GM12891 (cell line): ENCODE data around the gene SLAIN2.

Source experiments
- PAX5 ChIP-seq: IDR thresholded peaks from 2 replicates; pipeline ENCODE4 v1.6.1; 2011; ENCODE audit warnings: low read length, moderate library complexity, mild to moderate bottlenecking; ENCODE audit not compliant: insufficient read depth, severe bottlenecking
- POLR2A ChIP-seq: IDR thresholded peaks from 2 replicates; pipeline ENCODE4 v1.6.1; 2011; ENCODE audit warnings: low read depth, low read length, control low read depth
- TAF1 ChIP-seq: IDR thresholded peaks from 2 replicates; pipeline ENCODE4 v1.6.1; 2011; ENCODE audit warnings: low read depth, low read length, control low read depth

GRCh38 chr4:48461000-48461399 is 119.7 kb downstream of the SLAIN2 start:
- TF ChIP-seq POLR2A: no peak
- TF ChIP-seq TAF1: no peak
- TF ChIP-seq PAX5: no peak
